ENCODE results near the gene PHACTR1. TPM values are rescaled to one million over a fixed set of nuclear protein-coding genes. Genes with fewer than 3 reads are reported as not detected.

Gene PHACTR1
- total and polyA plus RNA-seq, 2 of the 4 experiments (the other 2 are of a cell fraction) = not detected

DNA sequence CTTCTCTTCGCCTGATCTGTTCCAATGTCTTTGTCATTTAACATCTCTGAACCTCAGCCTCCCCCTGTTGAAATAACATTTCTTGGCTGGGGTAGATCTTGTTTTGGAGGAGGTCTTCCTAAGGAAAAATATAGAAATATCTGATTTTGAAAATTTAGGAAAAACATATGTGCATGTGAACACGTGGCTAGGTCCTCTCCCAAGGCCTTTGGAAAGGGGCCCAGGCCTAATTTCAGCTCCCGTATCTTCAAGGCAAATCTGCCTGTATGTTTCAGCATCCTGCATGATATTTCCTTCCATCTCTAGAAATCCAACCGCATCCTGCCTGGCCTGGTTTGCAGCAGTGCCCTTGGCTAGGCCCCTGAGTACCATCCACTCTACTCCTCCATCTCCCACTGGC is 261.2 kb downstream of the PHACTR1 start:
- no peak for ATAC-seq (ENCODE audit: low read depth)
- POLR2A ChIA-PET (ENCODE audit: unreplicated experiment) = no interaction called here

More for the DNA sequence above, 261.2 kb downstream of the PHACTR1 start:
- Histone ChIP-seq H2BK120ac (ENCODE audit: low read depth, low read length) (no peak overlapping the region), H4K91ac (ENCODE audit: insufficient read depth, low read depth, low read length) (no peak overlapping the region), H3K27ac (ENCODE audit: insufficient read depth, low read length) (no peak overlapping the region), H4K8ac (ENCODE audit: low read depth in 2 of 2, low read length in 2 of 2) (no peak overlapping the region), H3K56ac (ENCODE audit: extremely low read depth, insufficient read depth, low read length) (no peak overlapping the region), H3K14ac (replicated peaks; ENCODE audit: low read depth, low read length) (no peak overlapping the region), H3K4me1 (ENCODE audit: control insufficient read depth, insufficient read depth, low read length) (no peaks in the 10 kb centered on the region), H2AK5ac (ENCODE audit: low read depth, low read length) (no peak overlapping the region), H2BK20ac (ENCODE audit: low read depth, low read length) (no peak overlapping the region), H2BK5ac (ENCODE audit: low read depth, low read length, poor library complexity, severe bottlenecking) (no peak overlapping the region), H2AK9ac (replicated peaks; ENCODE audit: low read depth, low read length, poor library complexity) (no peak overlapping the region), H3K4me3 (ENCODE audit: insufficient read depth, low read depth, low read length) (no peak overlapping the region), H3K4ac (ENCODE audit: low read depth, low read length) (no peak overlapping the region), H3K23ac (ENCODE audit: low read depth, low read length) (no peak overlapping the region), H3K9me3 (ENCODE audit: control insufficient read depth, insufficient read depth, low read length) (peaks cover 5% of the 10 kb centered on the region; the same call in 1 of the 2 replicates), H4K5ac (ENCODE audit: low read depth, low read length) (no peak overlapping the region), H3K36me3 (ENCODE audit: control insufficient read depth, insufficient read depth, low read length) (no peaks in the 10 kb centered on the region), H3K9ac (ENCODE audit: low read depth, low read length) (no peak overlapping the region), H3K4me2 (ENCODE audit: low read depth, low read length) (no peak overlapping the region), H3K27me3 (ENCODE audit: control insufficient read depth, insufficient read depth, low read length) (no peaks in the 10 kb centered on the region), H4K20me1 (ENCODE audit: insufficient read depth, low read length) (no peaks in the 10 kb centered on the region), H3K79me1 (ENCODE audit: low read depth in 1 of 2, low read length in 2 of 2) (no peaks in the 10 kb centered on the region), H2AFZ (replicated peaks; ENCODE audit: low read length, poor library complexity) (no peak overlapping the region), H3K9me1 (ENCODE audit: insufficient read depth, low read length) (no peaks in the 10 kb centered on the region), H3K18ac (ENCODE audit: low read depth, low read length) (no peak overlapping the region), H2BK15ac (ENCODE audit: low read depth, low read length) (no peak overlapping the region)
- CTCF ChIA-PET = no interaction called here
- TF ChIP-seq BHLHE40 (IDR thresholded peaks at IDR 0.05; ENCODE audit: low read depth, low read length) = no peak
- TF ChIP-seq CTCF (conservative IDR thresholded peaks at IDR 0.05; ENCODE audit: low read depth, low read length) = no peak
- no peak for TF ChIP-seq MAZ (IDR thresholded peaks at IDR 0.05; ENCODE audit: borderline replicate concordance, low read depth, low read length)
- no peak for TF ChIP-seq NFE2L2 (IDR thresholded peaks at IDR 0.05; ENCODE audit: low read depth, low read length)
- TF ChIP-seq MAFK (IDR thresholded peaks at IDR 0.05; ENCODE audit: low read depth, low read length) = no peak
- no peak for TF ChIP-seq CEBPB (IDR thresholded peaks at IDR 0.05; ENCODE audit: low read depth, low read length)
- no peak for TF ChIP-seq CHD1 (IDR thresholded peaks at IDR 0.05; ENCODE audit: low read depth, low read length)
- TF ChIP-seq, protein P1, sequence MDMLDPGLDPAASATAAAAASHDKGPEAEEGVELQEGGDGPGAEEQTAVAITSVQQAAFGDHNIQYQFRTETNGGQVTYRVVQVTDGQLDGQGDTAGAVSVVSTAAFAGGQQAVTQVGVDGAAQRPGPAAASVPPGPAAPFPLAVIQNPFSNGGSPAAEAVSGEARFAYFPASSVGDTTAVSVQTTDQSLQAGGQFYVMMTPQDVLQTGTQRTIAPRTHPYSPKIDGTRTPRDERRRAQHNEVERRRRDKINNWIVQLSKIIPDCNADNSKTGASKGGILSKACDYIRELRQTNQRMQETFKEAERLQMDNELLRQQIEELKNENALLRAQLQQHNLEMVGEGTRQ (IDR thresholded peaks at IDR 0.05; ENCODE audit: low read depth, low read length) = no peak
- no peak for TF ChIP-seq POLR2A (IDR thresholded peaks at IDR 0.05; ENCODE audit: low read depth, low read length)
- no peak for TF ChIP-seq FOS (IDR thresholded peaks at IDR 0.05; ENCODE audit: low read depth, low read length)
- TF ChIP-seq MXI1 (IDR thresholded peaks at IDR 0.05; ENCODE audit: borderline replicate concordance, low read depth, low read length) = no peak
- TF ChIP-seq RCOR1 (IDR thresholded peaks at IDR 0.05; ENCODE audit: insufficient replicate concordance, low read length) = no peak
- no peak for TF ChIP-seq SMC3 (IDR thresholded peaks at IDR 0.05; ENCODE audit: low read depth, low read length)
- no peak for TF ChIP-seq ELK1 (IDR thresholded peaks at IDR 0.05; ENCODE audit: borderline replicate concordance, low read depth, low read length)
- TF ChIP-seq RAD21 (IDR thresholded peaks at IDR 0.05; ENCODE audit: low read length) = no peak
- in situ Hi-C loops (cut with MboI; ENCODE audit: low sequenced_read_pairs) = no loop called here
- no peak for DNase-seq
- no CpG with 5 or more reads among the region's 4 CpGs for WGBS, 2 experiments (ENCODE audit: extremely low coverage in 2 of 2, insufficient read length in 1 of 2)
- BruUV-seq (replicated peaks) = no TSS peak
- intact Hi-C loops (cut with micrococcal nuclease) = no loop called here
- dilution Hi-C loops (cut with HindIII; ENCODE audit: low sequenced_read_pairs, unreplicated experiment) = no loop called here
